Colonic mucosa (tissue), 4 donors: ENCODE results near the gene CPEB4. TPM values are rescaled to one million over a fixed set of nuclear protein-coding genes. Genes with fewer than 3 reads are reported as not detected.
A peak's percentile ranks its signal among the peaks of the same experiment; 100 is the strongest.

Source experiments
- DNase-seq: peaks from one replicate; pipeline ENCODE4 v3.0.0-alpha.2; 2020
- H3K27ac ChIP-seq: fragments of 200-600 bp; one replicate; pipeline ENCODE4 v1.8.0; 2021
- H3K27me3 ChIP-seq: fragments of 200-600 bp; one replicate; pipeline ENCODE4 v1.8.0; 2021
- H3K36me3 ChIP-seq: fragments of 200-600 bp; one replicate; pipeline ENCODE4 v1.8.0; 2021
- H3K4me1 ChIP-seq: fragments of 200-600 bp; one replicate; pipeline ENCODE4 v1.8.0; 2021; ENCODE audit warnings: mild to moderate bottlenecking
- H3K4me3 ChIP-seq: fragments of 200-600 bp; one replicate; pipeline ENCODE4 v1.8.0; 2021
- H3K9ac ChIP-seq, 2 donors: one replicate each; pipeline ENCODE4 v1.7.0; 2013; ENCODE audit warnings: control low read depth in 2 of 2, low read depth in 2 of 2, low read length in 2 of 2
- H3K9me3 ChIP-seq: fragments of 200-600 bp; one replicate; pipeline ENCODE4 v1.8.0; 2021
- intact Hi-C: fragments of 100-400 bp; cut with DNase I; formaldehyde crosslinking; loops from one replicate; pipeline ENCODE4 v1.14.1; 2022
- total RNA-seq, 2 donors: library from RNA; stranded (reverse); fragmentation: NEBNext Ultra II Directional in 1 of 2; extraction: Animal tissue kit (Norgen Biotek cat#: 25700) in 1 of 2; gene quantifications; one replicate each; pipeline ENCODE4 v1.2.1, GENCODE V29; 2021
- TF ChIP-seq, protein P1 (sequence below): fragments of 200-600 bp; IDR thresholded peaks from one replicate; pipeline ENCODE4 v1.8.0; 2022; ENCODE audit warnings: antibody characterized with exemption, mild to moderate bottlenecking
- donor health status: healthy.
- donor health status: DM: no; HTN: no; CAD: no.
- donor health status: DM: no; HTN: no; CAD: no.

The CPEB4 gene
- total RNA-seq, 2 donors from 2014 or later: 23.3 to 41.7 TPM

DNA sequence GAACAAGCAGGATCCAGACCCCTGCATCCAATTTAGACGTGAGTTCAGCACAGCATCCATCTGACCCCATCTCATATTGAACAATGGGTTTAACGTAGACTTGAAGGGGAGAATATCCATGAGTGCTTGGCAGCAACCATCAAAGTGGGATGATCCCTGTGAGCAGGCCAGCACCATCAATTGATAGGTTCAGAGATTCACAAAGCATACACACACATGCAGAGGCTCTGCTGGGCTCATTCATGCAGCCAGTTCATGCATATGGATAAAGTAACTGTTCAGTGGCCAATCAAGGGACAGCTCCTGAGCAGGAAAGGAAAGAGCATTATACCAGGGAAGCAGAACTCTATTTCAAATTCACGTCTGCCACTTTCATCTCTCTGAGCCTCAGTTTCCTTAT is 24.8 kb upstream of the CPEB4 start:
- no peak overlapping the region for H3K9ac ChIP-seq
- H3K4me1 ChIP-seq: peaks cover 8% of the 10 kb centered on the region
- no peaks in the 10 kb centered on the region for H3K36me3 ChIP-seq
- TF ChIP-seq, protein P1, sequence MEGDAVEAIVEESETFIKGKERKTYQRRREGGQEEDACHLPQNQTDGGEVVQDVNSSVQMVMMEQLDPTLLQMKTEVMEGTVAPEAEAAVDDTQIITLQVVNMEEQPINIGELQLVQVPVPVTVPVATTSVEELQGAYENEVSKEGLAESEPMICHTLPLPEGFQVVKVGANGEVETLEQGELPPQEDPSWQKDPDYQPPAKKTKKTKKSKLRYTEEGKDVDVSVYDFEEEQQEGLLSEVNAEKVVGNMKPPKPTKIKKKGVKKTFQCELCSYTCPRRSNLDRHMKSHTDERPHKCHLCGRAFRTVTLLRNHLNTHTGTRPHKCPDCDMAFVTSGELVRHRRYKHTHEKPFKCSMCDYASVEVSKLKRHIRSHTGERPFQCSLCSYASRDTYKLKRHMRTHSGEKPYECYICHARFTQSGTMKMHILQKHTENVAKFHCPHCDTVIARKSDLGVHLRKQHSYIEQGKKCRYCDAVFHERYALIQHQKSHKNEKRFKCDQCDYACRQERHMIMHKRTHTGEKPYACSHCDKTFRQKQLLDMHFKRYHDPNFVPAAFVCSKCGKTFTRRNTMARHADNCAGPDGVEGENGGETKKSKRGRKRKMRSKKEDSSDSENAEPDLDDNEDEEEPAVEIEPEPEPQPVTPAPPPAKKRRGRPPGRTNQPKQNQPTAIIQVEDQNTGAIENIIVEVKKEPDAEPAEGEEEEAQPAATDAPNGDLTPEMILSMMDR: no peak
- no peaks in the 10 kb centered on the region for H3K27me3 ChIP-seq
- no peak overlapping the region for H3K4me3 ChIP-seq
- H3K27ac ChIP-seq: no peak overlapping the region
- no peak for DNase-seq
- intact Hi-C loops: no loop called here
- H3K9me3 ChIP-seq: no peaks in the 10 kb centered on the region

GRCh38 chr5:173864126-173865050 is 23.8 kb upstream of the CPEB4 start:
- no peak overlapping the region for H3K4me3 ChIP-seq
- no peaks in the 10 kb centered on the region for H3K27me3 ChIP-seq
- H3K9me3 ChIP-seq: no peaks in the 10 kb centered on the region
- H3K4me1 ChIP-seq: peaks cover 5% of the 10 kb centered on the region
- no peak overlapping the region for H3K27ac ChIP-seq
- peak; percentile 69 for DNase-seq
- TF ChIP-seq, protein P1: no peak
- H3K9ac ChIP-seq: peak overlapping the region in 1 of 2 donors; percentile 41
- intact Hi-C loops: no loop called here
- no peaks in the 10 kb centered on the region for H3K36me3 ChIP-seq

- intact Hi-C loops: no loop called here
- no peak overlapping the region for H3K4me3 ChIP-seq
- H3K36me3 ChIP-seq: no peaks in the 10 kb centered on the region
- no peaks in the 10 kb centered on the region for H3K9me3 ChIP-seq
- H3K9ac ChIP-seq: no peak overlapping the region
- H3K27me3 ChIP-seq: no peaks in the 10 kb centered on the region
- no peak for DNase-seq
- H3K27ac ChIP-seq: peak overlapping the region; percentile 25
- H3K4me1 ChIP-seq: peaks cover 5% of the 10 kb centered on the region
- TF ChIP-seq, protein P1: no peak
These were observed 21.8 kb upstream of the CPEB4 start for GRCh38 chr5:173866243-173866857.

DNA sequence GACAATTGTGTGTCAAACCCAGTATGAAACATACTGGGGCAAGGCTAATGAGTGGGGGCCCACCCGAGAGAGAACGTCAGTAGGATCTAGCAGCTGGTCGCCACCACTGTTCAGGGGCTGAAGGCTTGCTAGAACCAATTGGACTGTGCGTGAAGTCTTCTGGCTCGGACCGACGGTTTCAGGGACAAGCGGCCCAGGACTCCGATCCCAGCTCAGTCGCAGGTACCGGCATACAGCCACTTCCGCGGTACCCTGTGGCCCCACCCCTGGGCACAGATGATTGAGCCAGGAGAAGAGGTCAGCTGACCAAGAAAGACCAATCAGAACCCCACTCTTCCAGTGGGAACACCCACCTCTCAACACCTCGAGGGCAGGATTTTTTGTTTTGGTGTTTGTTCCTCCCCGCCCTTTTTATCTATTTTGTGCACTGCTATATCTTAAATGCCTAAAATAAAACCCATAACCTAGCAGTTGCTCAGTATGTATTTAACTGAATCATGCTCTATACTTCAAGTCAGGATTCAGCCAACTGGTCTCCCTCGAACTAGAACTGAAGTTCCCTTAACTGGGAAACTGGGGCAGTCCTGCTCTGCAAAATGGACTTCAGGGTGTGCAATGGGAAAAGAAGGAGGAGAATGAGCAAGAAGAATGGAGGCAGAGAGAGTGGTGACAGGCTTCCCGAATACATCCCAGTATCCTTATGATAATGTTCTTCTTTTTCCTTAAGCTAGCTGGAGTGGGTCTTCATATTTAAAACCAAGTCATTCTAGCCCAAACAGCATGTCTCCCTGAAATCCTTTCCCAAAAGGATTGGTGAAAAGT is 21.1 kb upstream of the CPEB4 start:
- TF ChIP-seq, protein P1: no peak
- intact Hi-C loops: no loop called here

DNA sequence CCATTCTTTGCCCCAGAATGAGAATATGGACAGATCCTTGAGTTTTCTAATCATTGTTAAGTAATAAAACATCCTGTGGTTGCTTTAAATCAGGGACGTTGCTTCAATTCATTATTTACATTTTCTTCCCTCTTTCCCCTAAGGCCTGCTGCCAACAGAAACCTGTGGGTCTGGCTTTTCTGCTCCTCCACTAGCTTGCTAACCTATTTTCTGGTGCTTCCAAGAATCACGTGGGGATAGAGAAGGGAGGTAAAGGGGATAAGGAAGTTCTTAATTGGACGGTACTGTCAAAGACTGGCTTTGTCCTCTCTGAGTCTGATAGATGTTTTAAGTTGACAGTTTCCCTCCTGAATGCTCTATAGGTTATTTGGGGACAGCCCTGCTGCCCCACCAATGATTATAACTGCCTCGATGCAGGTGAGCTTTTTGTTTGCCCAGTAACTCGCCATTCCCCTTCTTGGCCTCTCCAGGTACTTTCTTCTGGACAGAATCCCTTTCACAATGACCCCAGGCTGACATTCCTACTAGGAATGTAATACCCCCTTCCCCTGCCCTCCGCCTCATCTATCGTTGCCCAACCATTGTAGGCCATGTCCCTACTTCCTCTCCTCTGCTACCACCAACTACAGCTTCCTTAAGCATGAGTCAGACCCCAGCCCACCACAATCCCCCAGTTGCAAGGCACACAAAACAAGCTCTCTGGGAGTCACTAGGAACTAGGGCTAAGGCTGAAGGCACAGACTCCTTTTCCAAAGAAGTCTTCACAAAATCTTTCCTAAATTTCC is 19.9 kb upstream of the CPEB4 start:
- Histone ChIP-seq H3K4me3 (no peak overlapping the region), H3K9me3 (no peaks in the 10 kb centered on the region), H3K27me3 (no peaks in the 10 kb centered on the region), H3K4me1 (peaks cover 5% of the 10 kb centered on the region), H3K9ac (no peak overlapping the region), H3K36me3 (no peaks in the 10 kb centered on the region), H3K27ac (no peak overlapping the region)
- intact Hi-C loops: no loop called here
- peak; percentile 37 for DNase-seq
- TF ChIP-seq, protein P1: no peak

More for the DNA sequence above, 21.1 kb upstream of the CPEB4 start:
- Histone ChIP-seq H3K9ac (no peak overlapping the region), H3K27me3 (no peaks in the 10 kb centered on the region), H3K9me3 (no peaks in the 10 kb centered on the region), H3K27ac (peak overlapping the region; percentile 25), H3K36me3 (no peaks in the 10 kb centered on the region), H3K4me3 (no peak overlapping the region), H3K4me1 (peaks cover 5% of the 10 kb centered on the region)
- DNase-seq: no peak
